NCI-H2107 treated with DMSO at 0.1 percent for 48 hours (cell line): ENCODE measurements around the gene CCDC30.

Experiments
- DNase-seq: peaks from one replicate; lab custom pipeline; 2025; ENCODE audit not compliant: unreplicated experiment; lab: John Stamatoyannopoulos, UW

CCDC30 gene

DNA sequence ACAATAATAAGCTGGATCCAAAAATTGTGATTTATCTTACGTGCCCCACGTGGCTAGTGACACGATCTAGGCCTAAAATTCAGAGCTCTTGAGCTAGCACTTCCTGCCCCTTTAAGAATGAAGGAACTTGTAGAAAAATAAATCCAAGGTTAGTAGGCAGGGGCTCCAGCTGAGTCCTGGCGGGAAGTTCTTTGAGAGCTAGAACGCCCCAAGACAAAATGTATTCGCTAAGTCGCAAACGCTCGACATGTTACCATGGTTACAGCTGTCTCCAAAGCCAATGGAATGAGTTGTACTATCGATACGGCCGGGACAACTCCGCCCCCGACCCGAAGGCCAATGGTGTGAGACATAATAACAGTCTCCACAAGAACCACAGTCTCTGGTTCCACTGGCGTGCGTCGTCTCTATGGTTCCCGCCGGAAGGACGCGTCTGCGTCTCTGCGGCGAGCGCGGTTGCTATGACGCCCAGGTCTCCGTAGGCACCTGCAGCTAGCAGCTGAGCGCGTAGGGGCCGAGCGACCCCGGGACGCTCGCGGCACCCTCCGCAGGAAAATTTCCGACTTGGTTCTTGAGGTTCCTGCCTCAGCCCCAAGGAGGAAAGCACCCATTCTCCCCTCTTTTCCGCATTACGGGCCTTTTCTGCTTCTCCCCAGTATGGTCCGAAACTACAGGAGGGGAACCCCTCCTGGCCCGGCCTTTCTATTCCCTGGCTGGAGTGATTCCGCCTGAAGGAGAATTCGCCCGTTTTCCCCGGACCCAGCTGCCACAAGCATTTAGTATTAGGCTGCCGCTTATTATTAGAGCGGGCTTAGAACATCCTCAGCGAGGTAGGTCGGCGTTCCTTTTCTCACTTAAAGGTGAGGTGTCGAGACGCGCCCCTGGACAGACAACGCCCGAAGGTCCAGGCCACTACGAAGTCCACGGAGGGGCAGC lies at the start of gene CCDC30:
TSS of gene CCDC30 (plus strand) at position 459 of the 936 bp plus-strand sequence. CDS start 17,266 bp downstream, outside the sequence.
- peak; percentile 99 for DNase-seq

GRCh38 chr1:42414551-42415496 lies 48.3 kb upstream of the CCDC30 start:
- DNase-seq = no peak

GRCh38 chr1:42417166-42417565 lies 45.9 kb upstream of the CCDC30 start:
- no peak for DNase-seq

DNA sequence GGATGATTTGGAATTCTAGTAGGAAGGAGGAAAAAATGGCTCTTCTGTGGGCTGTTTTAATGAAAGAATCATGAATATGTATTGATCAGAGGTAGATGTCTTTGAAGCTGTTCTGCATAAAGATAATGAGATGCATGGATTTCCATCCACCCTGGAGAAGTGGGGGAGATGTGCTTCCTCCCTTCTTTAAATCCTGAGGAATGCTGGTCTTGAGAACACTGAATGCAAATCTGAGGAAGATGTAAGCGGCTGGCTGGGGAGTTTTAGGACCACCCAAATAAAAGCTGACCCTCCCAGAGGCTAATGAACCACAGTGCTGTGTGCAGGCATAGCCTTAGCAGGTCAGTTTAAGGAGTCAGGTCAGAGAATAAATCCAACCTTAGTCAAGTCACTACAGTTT lies 44.6 kb upstream of the CCDC30 start:
- no peak for DNase-seq

- DNase-seq = no peak
Measured at GRCh38 chr1:42419126-42419821, 43.8 kb upstream of the CCDC30 start.

- no peak for DNase-seq
Measured at GRCh38 chr1:42420121-42420520, 43.0 kb upstream of the CCDC30 start.

GRCh38 chr1:42420911-42421585 lies 42.0 kb upstream of the CCDC30 start:
- DNase-seq = peak; percentile 96

- DNase-seq = peak; percentile 73
Measured at GRCh38 chr1:42422737-42423136, 40.3 kb upstream of the CCDC30 start.

- peak; percentile 92 for DNase-seq
Measured at GRCh38 chr1:42423681-42424080, 39.4 kb upstream of the CCDC30 start.

DNA sequence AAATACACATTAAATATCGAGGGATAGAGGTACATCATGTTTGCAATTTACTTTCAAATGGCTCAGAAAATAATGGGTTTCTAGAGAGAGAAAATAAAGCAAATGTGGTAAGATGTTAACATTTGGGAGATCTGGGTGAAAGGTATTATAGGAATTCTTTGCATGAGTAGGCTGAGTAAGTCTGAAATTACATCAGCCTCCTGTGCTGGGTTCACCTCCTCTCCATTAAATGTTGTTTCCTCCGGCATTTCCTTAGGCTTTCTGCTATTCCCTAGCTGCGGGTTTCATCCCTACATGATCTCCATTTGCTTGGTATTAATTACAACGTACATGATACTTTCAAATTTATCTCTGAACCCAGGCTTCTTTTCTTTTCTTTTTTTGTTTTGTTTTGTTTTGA lies 38.9 kb upstream of the CCDC30 start:
- DNase-seq = no peak

GRCh38 chr1:42427240-42427639 lies 35.8 kb upstream of the CCDC30 start:
- DNase-seq = no peak

- no peak for DNase-seq
Measured at GRCh38 chr1:42429603-42430002, 33.5 kb upstream of the CCDC30 start.

GRCh38 chr1:42430286-42431135 lies 32.6 kb upstream of the CCDC30 start:
- no peak for DNase-seq

GRCh38 chr1:42431514-42431913 lies 31.6 kb upstream of the CCDC30 start:
- no peak for DNase-seq

- DNase-seq = no peak
Measured at GRCh38 chr1:42432714-42433113, 30.4 kb upstream of the CCDC30 start.

GRCh38 chr1:42433369-42433768 lies 29.7 kb upstream of the CCDC30 start:
- no peak for DNase-seq

DNA sequence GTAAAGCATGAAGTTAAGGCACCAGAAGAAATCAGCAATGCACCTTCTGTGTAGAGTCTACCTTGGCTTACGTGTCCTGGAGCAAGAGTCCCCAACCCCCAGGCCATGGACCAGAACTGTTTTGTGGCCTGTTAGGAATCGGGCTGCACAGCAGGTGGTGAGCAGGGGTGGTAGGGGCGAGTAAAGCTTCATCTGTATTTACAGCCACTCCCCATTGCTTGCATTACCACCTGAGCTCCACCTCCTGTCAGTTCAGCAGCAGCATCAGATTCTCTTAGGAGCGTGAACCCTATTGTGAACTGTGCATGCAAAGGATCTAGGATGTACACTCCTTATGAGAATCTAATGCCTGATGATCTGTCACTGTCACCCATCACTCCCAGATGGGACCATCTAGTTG lies 28.7 kb upstream of the CCDC30 start:
- no peak for DNase-seq

- no peak for DNase-seq
Measured at GRCh38 chr1:42439940-42440339, 23.1 kb upstream of the CCDC30 start.

GRCh38 chr1:42442662-42443061 lies 20.4 kb upstream of the CCDC30 start:
- no peak for DNase-seq

- DNase-seq = no peak
Measured at GRCh38 chr1:42449256-42449655, 13.8 kb upstream of the CCDC30 start.
